ENCODE measurements around the gene GEMIN5.

GEMIN5 gene

GRCh38 chr5:154841273-154841661 lies 96.7 kb downstream of the GEMIN5 start:
- no peak for DNase-seq

GRCh38 chr5:154840435-154841272 lies 97.4 kb downstream of the GEMIN5 start:
- DNase-seq = no peak
